GM12891 (cell line): Measurements from ENCODE around the gene ZNF2.

Source experiments
- PAX5 ChIP-seq: IDR thresholded peaks from 2 replicates; pipeline ENCODE4 v1.6.1; 2011; ENCODE audit warnings: low read length, moderate library complexity, mild to moderate bottlenecking; ENCODE audit not compliant: insufficient read depth, severe bottlenecking
- POLR2A ChIP-seq: IDR thresholded peaks from 2 replicates; pipeline ENCODE4 v1.6.1; 2011; ENCODE audit warnings: low read depth, low read length, control low read depth
- POLR2AphosphoS5 ChIP-seq: IDR thresholded peaks from 2 replicates; pipeline ENCODE4 v1.6.1; 2011; ENCODE audit warnings: low read depth, low read length, control low read depth
- TAF1 ChIP-seq: IDR thresholded peaks from 2 replicates; pipeline ENCODE4 v1.6.1; 2011; ENCODE audit warnings: low read depth, low read length, control low read depth

GRCh38 chr2:95179451-95179850 lies 13.8 kb downstream of the ZNF2 start:
- no peak for TF ChIP-seq PAX5
- TF ChIP-seq POLR2AphosphoS5, result no peak
- no peak for TF ChIP-seq POLR2A
- no peak for TF ChIP-seq TAF1
